ENCODE data around the gene UQCRQ.

The UQCRQ gene

GRCh38 chr5:132901730-132902129, 35.3 kb downstream of the UQCRQ start:
- Histone ChIP-seq H3K4me1 (ENCODE audit: low read length) (no peaks in the 10 kb centered on the region), H3K79me2 (ENCODE audit: low read length) (no peaks in the 10 kb centered on the region), H3K27ac (ENCODE audit: low read length) (no peak overlapping the region), H3K9me3 (ENCODE audit: insufficient read depth, low read length) (no peaks in the 10 kb centered on the region), H3K9ac (ENCODE audit: low read length) (no peak overlapping the region), H3K4me2 (ENCODE audit: low read length) (no peak overlapping the region), H2AFZ (ENCODE audit: low read depth, low read length) (no peak overlapping the region), H4K20me1 (ENCODE audit: insufficient read depth, low read length) (peaks cover 5% of the 10 kb centered on the region; the same call in 1 of the 2 replicates), H3K27me3 (ENCODE audit: low read depth, low read length) (no peaks in the 10 kb centered on the region), H3K4me3 (ENCODE audit: low read length) (no peak overlapping the region), H3K36me3 (replicated peaks; ENCODE audit: low read depth, low read length) (peaks cover 13% of the 10 kb centered on the region)
- TF ChIP-seq CTCF (IDR thresholded peaks at IDR 0.05; ENCODE audit: low read depth, low read length) = no peak
- TF ChIP-seq EZH2phosphoT487 (IDR thresholded peaks at IDR 0.05; ENCODE audit: low read depth) = no peak

- Histone ChIP-seq H3K9ac (ENCODE audit: low read length) (no peak overlapping the region), H3K27ac (ENCODE audit: low read length) (no peak overlapping the region), H3K4me3 (ENCODE audit: low read length) (no peak overlapping the region), H4K20me1 (ENCODE audit: insufficient read depth, low read length) (peaks cover 5% of the 10 kb centered on the region; the same call in 1 of the 2 replicates), H3K36me3 (replicated peaks; ENCODE audit: low read depth, low read length) (no peaks in the 10 kb centered on the region), H2AFZ (ENCODE audit: low read depth, low read length) (no peak overlapping the region), H3K79me2 (ENCODE audit: low read length) (no peaks in the 10 kb centered on the region), H3K27me3 (ENCODE audit: low read depth, low read length) (no peaks in the 10 kb centered on the region), H3K4me2 (ENCODE audit: low read length) (no peak overlapping the region), H3K4me1 (ENCODE audit: low read length) (no peaks in the 10 kb centered on the region), H3K9me3 (ENCODE audit: insufficient read depth, low read length) (no peaks in the 10 kb centered on the region)
- TF ChIP-seq EZH2phosphoT487 (IDR thresholded peaks at IDR 0.05; ENCODE audit: low read depth) = no peak
- TF ChIP-seq CTCF (IDR thresholded peaks at IDR 0.05; ENCODE audit: low read depth, low read length) = no peak
These were observed 39.5 kb downstream of the UQCRQ start for GRCh38 chr5:132905938-132906337.

- no peaks in the 10 kb centered on the region for H3K27me3 ChIP-seq (ENCODE audit: low read depth, low read length)
- TF ChIP-seq EZH2phosphoT487 (IDR thresholded peaks at IDR 0.05; ENCODE audit: low read depth) (no peak), CTCF (IDR thresholded peaks at IDR 0.05; ENCODE audit: low read depth, low read length) (no peak)
- no peak overlapping the region for H3K4me2 ChIP-seq (ENCODE audit: low read length)
- no peaks in the 10 kb centered on the region for H3K9me3 ChIP-seq (ENCODE audit: insufficient read depth, low read length)
- no peaks in the 10 kb centered on the region for H3K79me2 ChIP-seq (ENCODE audit: low read length)
- H3K36me3 ChIP-seq (replicated peaks; ENCODE audit: low read depth, low read length) = no peaks in the 10 kb centered on the region
- peaks cover 5% of the 10 kb centered on the region; the same call in 1 of the 2 replicates for H4K20me1 ChIP-seq (ENCODE audit: insufficient read depth, low read length)
- no peaks in the 10 kb centered on the region for H3K4me1 ChIP-seq (ENCODE audit: low read length)
- H3K27ac ChIP-seq (ENCODE audit: low read length) = no peak overlapping the region
- no peak overlapping the region for H3K4me3 ChIP-seq (ENCODE audit: low read length)
- H3K9ac ChIP-seq (ENCODE audit: low read length) = no peak overlapping the region
- H2AFZ ChIP-seq (ENCODE audit: low read depth, low read length) = no peak overlapping the region
These were observed 40.7 kb downstream of the UQCRQ start for GRCh38 chr5:132907161-132907560.

GRCh38 chr5:132909702-132910101, 43.3 kb downstream of the UQCRQ start:
- Histone ChIP-seq H2AFZ (ENCODE audit: low read depth, low read length) (no peak overlapping the region), H3K79me2 (ENCODE audit: low read length) (no peaks in the 10 kb centered on the region), H3K4me1 (ENCODE audit: low read length) (no peaks in the 10 kb centered on the region), H3K4me3 (ENCODE audit: low read length) (no peak overlapping the region), H3K36me3 (replicated peaks; ENCODE audit: low read depth, low read length) (peaks cover 5% of the 10 kb centered on the region), H3K27me3 (ENCODE audit: low read depth, low read length) (no peaks in the 10 kb centered on the region), H3K9ac (ENCODE audit: low read length) (no peak overlapping the region), H3K27ac (ENCODE audit: low read length) (no peak overlapping the region), H3K9me3 (ENCODE audit: insufficient read depth, low read length) (no peaks in the 10 kb centered on the region), H3K4me2 (ENCODE audit: low read length) (no peak overlapping the region), H4K20me1 (ENCODE audit: insufficient read depth, low read length) (peaks cover 5% of the 10 kb centered on the region; the same call in 1 of the 2 replicates)
- TF ChIP-seq CTCF (IDR thresholded peaks at IDR 0.05; ENCODE audit: low read depth, low read length) (no peak), EZH2phosphoT487 (IDR thresholded peaks at IDR 0.05; ENCODE audit: low read depth) (no peak)

Data from OCI-LY3 (cell line).